GM18526 (cell line): ENCODE results near the gene BPIFA2.

Experiments
- POLR2A ChIP-seq: IDR thresholded peaks from 3 replicates; pipeline ENCODE4 v1.6.1; 2011; ENCODE audit not compliant: insufficient read length; ENCODE audit errors: extremely low read depth

The BPIFA2 gene, protein sequence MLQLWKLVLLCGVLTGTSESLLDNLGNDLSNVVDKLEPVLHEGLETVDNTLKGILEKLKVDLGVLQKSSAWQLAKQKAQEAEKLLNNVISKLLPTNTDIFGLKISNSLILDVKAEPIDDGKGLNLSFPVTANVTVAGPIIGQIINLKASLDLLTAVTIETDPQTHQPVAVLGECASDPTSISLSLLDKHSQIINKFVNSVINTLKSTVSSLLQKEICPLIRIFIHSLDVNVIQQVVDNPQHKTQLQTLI

GRCh38 chr20:33167859-33168258 is at the start of gene BPIFA2:
Gene BPIFA2, plus strand, starts transcription at chr20:33168159. Its CDS starts 987 bp downstream, at chr20:33169146.
- no peak for TF ChIP-seq POLR2A

- no peak for TF ChIP-seq POLR2A
These were observed 47.9 kb upstream of the BPIFA2 start for GRCh38 chr20:33119725-33120720.

DNA sequence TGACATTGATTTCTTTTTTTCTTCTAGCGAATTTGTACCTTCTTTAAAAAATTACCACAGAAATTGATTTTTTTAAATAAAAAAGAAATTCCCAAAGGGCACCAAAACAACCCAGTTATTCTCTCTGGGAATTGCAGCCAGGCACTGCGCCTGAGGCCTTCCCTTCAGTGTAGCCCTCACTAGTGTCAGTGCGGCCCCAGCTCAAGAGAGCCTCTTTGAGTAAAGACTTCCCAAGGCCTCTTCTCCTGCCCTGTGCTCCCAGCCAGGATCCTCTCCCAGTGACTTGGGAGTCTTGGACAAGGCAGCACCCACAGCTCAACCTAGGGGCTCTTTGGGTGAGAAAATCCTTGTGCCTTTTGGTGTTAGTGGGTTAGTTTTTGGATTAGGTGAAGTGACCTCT is 47.0 kb upstream of the BPIFA2 start:
- no peak for TF ChIP-seq POLR2A

DNA sequence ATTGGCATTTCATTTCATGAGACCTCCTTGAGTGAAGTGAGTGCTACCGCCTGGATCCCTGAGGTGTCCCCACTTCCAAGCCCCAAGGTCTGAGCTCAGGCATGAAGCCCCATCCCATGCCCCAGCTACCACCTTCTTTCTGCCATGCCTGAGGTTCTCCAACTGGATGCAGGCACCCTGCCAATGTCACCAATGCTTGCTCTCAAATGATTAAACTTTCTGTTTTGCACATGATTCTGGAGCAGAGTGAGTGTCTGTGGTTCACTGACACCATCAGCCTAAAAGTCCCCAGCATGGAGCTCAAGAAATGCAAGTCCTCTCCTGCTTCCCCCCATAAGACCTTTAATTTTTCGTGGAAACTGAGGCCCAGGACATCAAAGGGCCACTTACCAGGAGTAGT is 43.7 kb upstream of the BPIFA2 start:
- no peak for TF ChIP-seq POLR2A

DNA sequence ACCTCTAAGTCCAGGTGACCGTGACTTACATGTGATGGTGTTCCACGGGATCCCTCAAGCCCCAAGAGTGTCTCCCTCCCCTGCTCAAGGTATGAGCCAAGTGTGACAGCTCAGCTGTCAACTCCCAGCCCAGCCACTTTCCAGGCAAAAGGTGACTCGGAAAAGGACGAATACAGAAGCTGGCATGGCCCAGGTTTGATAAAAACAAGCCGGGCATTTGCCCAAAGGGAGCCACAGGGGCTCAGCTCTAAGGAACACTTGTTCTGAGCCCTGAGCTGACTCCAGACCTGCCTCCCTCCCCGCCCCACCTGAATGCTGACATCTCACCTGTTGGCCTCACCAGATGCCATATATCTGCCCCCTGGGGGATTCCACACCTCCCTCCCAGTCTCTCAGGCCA is 43.0 kb upstream of the BPIFA2 start:
- TF ChIP-seq POLR2A: no peak

- TF ChIP-seq POLR2A: no peak
These were observed 42.0 kb upstream of the BPIFA2 start for GRCh38 chr20:33125983-33126382.

DNA sequence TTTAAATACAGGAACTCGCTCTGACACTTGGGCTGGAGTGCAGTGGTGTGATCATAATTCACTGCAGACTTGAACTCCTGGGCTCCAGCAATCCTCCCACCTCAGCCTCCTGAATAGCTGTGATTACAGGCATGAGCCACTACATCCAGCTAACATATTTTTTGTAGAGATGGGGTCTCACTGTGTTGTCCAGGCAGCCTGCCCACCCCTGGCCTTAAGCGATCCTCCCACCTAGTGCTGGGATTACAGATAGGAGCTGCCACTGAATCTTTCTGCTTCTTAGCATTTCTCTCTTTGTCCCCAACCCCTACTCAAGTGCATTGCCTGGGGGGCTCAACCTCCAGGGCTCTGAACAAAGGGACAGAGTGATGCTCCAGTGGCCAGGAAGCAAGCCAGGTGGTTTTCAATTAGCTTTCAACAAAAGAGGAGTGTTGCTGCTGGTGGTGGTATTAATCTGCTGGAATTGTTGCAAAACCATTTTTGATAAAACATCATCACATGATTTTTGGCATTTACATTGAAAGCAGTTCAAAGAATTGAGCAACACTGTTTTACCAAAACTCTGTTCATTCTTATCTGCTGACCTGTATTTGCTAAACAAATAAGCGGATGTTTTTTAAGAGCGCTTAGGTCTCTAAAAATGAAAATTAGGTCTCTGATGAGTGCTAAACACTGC is 40.4 kb upstream of the BPIFA2 start:
- TF ChIP-seq POLR2A: no peak

DNA sequence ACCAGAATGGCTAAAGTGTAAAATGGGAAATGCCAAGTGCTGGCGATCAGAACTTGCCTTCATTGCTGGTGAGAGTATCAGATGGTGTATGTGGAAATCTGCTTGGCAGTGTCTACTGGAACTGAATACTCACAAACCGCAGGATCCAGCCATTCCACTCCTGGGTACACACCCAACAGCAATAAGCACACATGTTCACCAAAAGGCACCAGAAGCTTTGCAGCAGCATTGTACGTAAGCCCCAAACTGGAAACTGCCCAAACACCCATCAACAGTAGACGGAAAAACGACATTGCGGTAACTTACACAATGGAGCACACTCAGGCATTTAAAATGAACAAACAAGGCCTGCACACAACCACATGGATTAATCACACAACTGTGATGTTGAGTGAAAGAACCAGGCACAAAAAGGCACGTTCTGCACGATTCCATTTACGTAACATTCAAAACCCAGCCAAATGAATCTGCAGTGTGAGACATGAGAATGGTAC is 37.3 kb upstream of the BPIFA2 start:
- TF ChIP-seq POLR2A: no peak

DNA sequence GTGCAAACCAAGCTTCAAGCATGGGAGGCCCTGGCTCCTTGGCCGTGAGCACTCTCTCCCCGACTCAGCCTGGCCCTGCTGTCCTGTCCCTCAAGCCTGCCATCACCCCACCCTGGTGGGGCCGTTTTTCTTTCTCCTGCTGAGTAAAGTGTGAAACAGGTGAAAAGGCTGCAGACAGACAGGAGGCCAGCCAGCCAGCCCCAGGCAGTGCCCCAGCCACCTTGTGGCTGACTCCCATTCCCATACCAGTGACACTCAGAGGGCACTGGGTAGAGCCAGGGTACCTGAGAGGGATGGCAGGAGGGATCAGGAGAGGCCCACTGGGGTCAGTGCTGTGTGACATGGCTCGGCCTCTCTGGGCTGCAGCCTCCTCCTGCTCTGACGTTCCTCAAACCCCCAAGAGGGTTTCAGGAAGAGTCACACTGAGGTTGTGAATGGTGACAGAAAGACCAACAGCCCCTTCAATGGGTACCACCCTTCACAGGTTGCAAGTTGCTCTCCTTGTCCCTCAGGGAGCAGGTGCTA is 35.9 kb upstream of the BPIFA2 start:
- no peak for TF ChIP-seq POLR2A

DNA sequence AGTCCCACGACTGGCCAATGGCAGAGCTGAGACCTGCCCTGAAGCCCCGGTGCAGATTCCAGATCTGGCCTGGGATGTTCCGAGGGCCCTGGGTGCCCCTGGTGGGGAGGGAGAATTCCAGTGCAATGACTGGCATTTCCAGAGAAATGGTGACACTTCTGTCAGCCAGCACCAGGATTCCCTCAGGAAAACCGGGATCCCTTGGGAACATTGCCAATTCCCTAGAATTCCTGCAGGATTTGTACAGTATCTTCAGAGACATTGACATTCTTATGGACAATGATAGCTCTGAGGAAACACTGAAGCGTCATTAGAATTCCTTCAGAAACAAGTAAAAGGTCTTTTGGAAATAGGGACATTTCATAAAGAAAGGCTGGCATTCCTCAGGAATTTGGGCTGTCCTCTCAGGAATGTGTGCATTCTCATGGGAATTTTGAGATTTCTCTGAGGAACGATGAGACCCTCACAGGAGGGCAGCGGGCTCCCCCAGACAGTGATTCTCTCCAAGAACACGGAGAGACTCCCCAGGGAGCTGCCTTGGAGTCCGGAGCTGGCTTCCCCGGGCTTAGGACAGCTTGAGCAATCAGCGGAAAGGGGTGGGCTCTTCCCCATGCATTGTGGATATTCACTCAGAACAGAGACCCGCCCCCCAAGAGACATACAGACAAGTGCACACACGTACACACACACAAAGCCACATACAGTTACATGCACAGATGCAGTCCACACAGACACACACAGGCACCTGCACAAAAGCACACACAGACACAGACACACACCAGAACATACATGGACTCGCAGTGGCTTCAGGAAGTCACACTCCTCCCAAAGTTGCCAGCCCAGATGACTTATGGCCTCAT is 35.2 kb upstream of the BPIFA2 start:
- no peak for TF ChIP-seq POLR2A

GRCh38 chr20:33133373-33133941 is 34.5 kb upstream of the BPIFA2 start:
- no peak for TF ChIP-seq POLR2A

DNA sequence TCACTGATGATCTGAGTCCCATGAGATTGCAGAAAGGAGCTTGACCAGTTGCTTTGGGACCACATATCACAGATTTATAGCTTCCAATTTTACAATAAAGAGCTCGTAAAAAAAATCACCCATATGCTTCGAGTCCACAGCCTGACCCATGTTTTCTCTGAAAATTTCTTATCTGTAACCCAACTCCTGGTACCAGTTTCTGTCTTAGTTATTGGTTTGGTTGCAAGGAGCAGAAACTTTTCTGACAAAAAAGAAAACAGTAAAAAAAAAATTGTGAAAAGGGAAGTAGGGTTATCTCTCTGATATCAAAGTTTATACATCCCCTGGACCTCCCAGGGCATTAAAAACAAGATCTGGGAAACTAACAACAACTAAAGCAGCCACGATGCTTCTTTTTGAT is 30.8 kb upstream of the BPIFA2 start:
- no peak for TF ChIP-seq POLR2A

- no peak for TF ChIP-seq POLR2A
These were observed 28.5 kb upstream of the BPIFA2 start for GRCh38 chr20:33139467-33139866.

DNA sequence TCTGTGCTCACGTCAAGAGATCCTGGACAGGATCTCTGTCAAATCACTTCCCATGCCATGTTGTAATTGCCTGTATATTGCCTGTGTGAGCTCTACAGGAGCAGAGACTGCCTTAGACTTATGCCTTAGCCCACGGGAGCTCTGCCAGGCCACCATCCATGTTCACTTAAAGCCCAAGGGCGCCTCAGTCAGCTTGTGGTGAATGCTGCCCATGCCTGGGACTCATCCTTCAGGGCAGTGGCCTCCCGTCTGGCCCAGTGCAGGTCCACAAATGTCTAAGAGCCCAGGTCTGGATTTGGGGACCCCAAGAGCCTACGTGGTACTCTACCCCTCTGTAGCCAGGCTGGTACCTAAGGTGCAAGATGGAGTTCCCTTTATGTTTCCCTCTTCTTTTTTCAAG is 22.4 kb upstream of the BPIFA2 start:
- TF ChIP-seq POLR2A: no peak
